ENCODE measurements around the gene TMEM39B.
"Not testable (repeated sequence)": the region's sequence is repeated elsewhere in the genome, so short reads cannot be mapped to it uniquely, and the experiment has no call there.

Gene TMEM39B

GRCh38 chr1:32063261-32063681 is 9.5 kb upstream of the TMEM39B start:
- peak; percentile 50 for DNase-seq (ENCODE audit: low read depth)
- TF ChIP-seq MYC (IDR thresholded peaks at IDR 0.05; ENCODE audit: low read depth, low read length) (no peak), POLR2A (IDR thresholded peaks at IDR 0.05; ENCODE audit: extremely low read depth, insufficient read length) (no peak)
- TF ChIP-seq, protein P1, sequence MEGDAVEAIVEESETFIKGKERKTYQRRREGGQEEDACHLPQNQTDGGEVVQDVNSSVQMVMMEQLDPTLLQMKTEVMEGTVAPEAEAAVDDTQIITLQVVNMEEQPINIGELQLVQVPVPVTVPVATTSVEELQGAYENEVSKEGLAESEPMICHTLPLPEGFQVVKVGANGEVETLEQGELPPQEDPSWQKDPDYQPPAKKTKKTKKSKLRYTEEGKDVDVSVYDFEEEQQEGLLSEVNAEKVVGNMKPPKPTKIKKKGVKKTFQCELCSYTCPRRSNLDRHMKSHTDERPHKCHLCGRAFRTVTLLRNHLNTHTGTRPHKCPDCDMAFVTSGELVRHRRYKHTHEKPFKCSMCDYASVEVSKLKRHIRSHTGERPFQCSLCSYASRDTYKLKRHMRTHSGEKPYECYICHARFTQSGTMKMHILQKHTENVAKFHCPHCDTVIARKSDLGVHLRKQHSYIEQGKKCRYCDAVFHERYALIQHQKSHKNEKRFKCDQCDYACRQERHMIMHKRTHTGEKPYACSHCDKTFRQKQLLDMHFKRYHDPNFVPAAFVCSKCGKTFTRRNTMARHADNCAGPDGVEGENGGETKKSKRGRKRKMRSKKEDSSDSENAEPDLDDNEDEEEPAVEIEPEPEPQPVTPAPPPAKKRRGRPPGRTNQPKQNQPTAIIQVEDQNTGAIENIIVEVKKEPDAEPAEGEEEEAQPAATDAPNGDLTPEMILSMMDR (IDR thresholded peaks at IDR 0.05; ENCODE audit: low read depth, low read length): peak; percentile 21
- H3K4me3 ChIP-seq (ENCODE audit: low read depth, low read length): no peak overlapping the region

- DNase-seq (ENCODE audit: low read depth): not testable (repeated sequence)
Observed at GRCh38 chr1:32065613-32066488, 6.9 kb upstream of the TMEM39B start.

GRCh38 chr1:32066489-32066873 is 6.3 kb upstream of the TMEM39B start:
- no peak overlapping the region for H3K4me3 ChIP-seq (ENCODE audit: low read depth, low read length)
- TF ChIP-seq, protein P2, sequence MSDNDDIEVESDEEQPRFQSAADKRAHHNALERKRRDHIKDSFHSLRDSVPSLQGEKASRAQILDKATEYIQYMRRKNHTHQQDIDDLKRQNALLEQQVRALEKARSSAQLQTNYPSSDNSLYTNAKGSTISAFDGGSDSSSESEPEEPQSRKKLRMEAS (IDR thresholded peaks at IDR 0.05; ENCODE audit: low read depth, low read length): no peak
- TF ChIP-seq MYC (IDR thresholded peaks at IDR 0.05; ENCODE audit: low read depth, low read length): no peak
- TF ChIP-seq, protein P1 (IDR thresholded peaks at IDR 0.05; ENCODE audit: low read depth, low read length): no peak
- no peak for TF ChIP-seq POLR2A (IDR thresholded peaks at IDR 0.05; ENCODE audit: extremely low read depth, insufficient read length)
- peak; percentile 96 for DNase-seq (ENCODE audit: low read depth)

More at GRCh38 chr1:32065613-32066488, 6.9 kb upstream of the TMEM39B start:
- not testable (repeated sequence) for H3K4me3 ChIP-seq (ENCODE audit: low read depth, low read length)

DNA sequence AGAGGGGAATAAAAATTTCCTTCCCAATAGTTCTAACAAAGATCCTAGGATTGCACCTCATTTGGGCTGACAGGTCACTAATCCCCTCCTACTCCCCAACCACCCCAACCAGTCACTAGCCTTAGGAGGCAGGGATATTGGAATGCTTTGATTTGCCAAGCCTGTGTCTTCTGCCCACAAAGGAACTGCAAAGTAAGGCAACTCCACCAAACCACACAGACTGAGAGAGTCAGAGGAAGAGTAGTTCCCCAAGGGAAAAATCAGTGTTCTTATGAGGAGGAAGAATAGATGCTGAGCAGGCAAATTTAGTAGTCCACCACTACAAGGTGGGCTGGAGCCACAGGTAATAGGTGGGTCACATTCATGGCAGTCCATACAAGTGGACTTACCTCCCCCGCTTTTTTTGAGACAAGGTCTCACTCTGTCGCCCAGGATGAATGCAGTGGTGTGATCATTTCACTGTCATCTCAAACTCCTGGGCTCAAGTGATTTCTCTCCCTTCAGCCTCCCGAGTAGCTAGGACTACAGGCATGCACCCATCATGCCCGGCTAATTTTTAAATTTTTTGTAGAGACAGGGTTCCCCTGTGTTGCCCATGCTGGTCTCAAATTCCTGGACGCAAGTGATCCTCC is 3.7 kb upstream of the TMEM39B start:
- peak; percentile 33 for DNase-seq (ENCODE audit: low read depth)
- TF ChIP-seq, protein P2 (IDR thresholded peaks at IDR 0.05; ENCODE audit: low read depth, low read length): no peak
- TF ChIP-seq, protein P1 (IDR thresholded peaks at IDR 0.05; ENCODE audit: low read depth, low read length): no peak
- TF ChIP-seq POLR2A (IDR thresholded peaks at IDR 0.05; ENCODE audit: extremely low read depth, insufficient read length) (no peak), MYC (IDR thresholded peaks at IDR 0.05; ENCODE audit: low read depth, low read length) (no peak)
- H3K4me3 ChIP-seq (ENCODE audit: low read depth, low read length): no peak overlapping the region

DNA sequence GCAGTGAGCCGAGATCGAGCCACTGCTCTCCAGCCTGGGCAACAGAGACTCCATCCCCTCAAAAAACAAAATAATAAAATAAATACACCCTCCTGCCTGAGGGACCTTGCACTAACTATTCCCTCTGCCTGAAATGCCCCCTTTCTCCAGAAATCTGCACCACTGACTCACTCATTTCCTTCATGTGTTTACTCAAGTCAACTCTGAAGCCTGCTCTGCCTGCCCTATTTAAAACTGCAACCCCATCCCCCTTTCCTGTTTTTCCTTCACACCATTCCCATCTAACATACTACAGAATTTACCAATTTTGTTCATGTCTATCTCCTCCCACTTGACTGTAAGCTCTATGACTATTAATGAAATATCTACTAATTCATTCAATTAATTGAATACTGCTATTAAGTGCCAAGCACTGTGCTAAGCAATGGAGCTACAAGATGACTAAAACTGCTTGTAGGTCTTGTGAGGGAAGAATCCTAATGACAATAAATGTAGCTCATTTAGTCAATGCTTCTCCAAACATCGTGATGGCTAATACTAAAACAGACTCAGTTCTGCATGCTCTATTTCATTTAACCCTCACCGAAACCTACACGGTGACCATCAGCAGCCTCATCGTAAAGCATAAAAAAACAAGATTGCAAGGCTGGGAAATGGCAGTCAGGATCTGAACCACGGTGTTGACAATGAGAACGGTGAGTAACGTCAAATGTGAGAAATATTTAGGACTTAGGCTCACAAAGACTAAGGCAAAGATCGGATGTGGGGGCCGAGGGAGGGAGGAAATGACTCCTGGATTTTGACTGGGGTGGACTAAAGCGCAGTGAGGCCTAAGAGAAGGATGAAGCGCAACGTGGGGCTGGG is 749 bp upstream of the TMEM39B start:
- H3K4me3 ChIP-seq (ENCODE audit: low read depth, low read length): peak overlapping the region; percentile 68
- TF ChIP-seq, protein P2 (IDR thresholded peaks at IDR 0.05; ENCODE audit: low read depth, low read length): no peak
- TF ChIP-seq, protein P1 (IDR thresholded peaks at IDR 0.05; ENCODE audit: low read depth, low read length): no peak
- no peak for TF ChIP-seq POLR2A (IDR thresholded peaks at IDR 0.05; ENCODE audit: extremely low read depth, insufficient read length)
- TF ChIP-seq MYC (IDR thresholded peaks at IDR 0.05; ENCODE audit: low read depth, low read length): no peak
- no peak for DNase-seq (ENCODE audit: low read depth)
